BE2C (cell line): ENCODE results near the gene ANK3.

ENCODE experiments used
- DNase-seq: peaks from one replicate; pipeline ENCODE4 v3.0.0-alpha.2; 2020
- H3K27me3 ChIP-seq: fragments of 250-450 bp; sonication (Bioruptor Pico); 2 replicates; pipeline ENCODE4 v1.5.1; 2020; ENCODE audit warnings: mild to moderate bottlenecking
- H3K36me3 ChIP-seq: fragments of 250-450 bp; sonication (Bioruptor Pico); 2 replicates; pipeline ENCODE4 v1.5.1; 2020; ENCODE audit warnings: mild to moderate bottlenecking
- H3K4me1 ChIP-seq: fragments of 250-450 bp; sonication (Bioruptor Pico); 2 replicates; pipeline ENCODE4 v1.5.1; 2020
- H3K4me3 ChIP-seq: 2 replicates; pipeline ENCODE4 v1.5.1; 2011; ENCODE audit warnings: low read depth, low read length
- H3K9me3 ChIP-seq: fragments of 250-450 bp; sonication (Bioruptor Pico); 2 replicates; pipeline ENCODE4 v1.5.1; 2020
- TF ChIP-seq, protein P1 (sequence below): IDR thresholded peaks from 2 replicates; pipeline ENCODE4 v1.5.1; 2012; ENCODE audit warnings: mild to moderate bottlenecking, low read depth, low read length

The ANK3 gene

DNA sequence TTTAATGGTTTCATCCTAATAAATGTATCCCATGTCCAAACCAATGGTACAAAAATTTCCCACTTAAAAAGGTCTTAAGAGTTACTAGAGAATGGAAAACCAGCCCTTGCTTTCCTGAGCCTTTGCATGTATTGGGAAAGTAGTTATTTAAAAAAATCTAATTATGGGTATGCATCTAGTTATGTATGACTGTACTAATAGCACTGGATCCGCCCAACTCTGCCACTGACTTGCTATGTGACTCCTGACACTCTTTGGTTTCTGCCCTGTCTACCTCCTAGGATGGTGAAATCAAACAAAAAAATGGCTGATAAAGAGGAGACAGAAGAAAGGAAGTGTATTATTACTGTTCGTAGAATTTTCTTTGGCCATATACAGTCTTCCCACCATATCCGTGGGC lies 372.9 kb downstream of the ANK3 start:
- no peaks in the 10 kb centered on the region for H3K36me3 ChIP-seq
- H3K4me1 ChIP-seq = no peaks in the 10 kb centered on the region
- TF ChIP-seq, protein P1, sequence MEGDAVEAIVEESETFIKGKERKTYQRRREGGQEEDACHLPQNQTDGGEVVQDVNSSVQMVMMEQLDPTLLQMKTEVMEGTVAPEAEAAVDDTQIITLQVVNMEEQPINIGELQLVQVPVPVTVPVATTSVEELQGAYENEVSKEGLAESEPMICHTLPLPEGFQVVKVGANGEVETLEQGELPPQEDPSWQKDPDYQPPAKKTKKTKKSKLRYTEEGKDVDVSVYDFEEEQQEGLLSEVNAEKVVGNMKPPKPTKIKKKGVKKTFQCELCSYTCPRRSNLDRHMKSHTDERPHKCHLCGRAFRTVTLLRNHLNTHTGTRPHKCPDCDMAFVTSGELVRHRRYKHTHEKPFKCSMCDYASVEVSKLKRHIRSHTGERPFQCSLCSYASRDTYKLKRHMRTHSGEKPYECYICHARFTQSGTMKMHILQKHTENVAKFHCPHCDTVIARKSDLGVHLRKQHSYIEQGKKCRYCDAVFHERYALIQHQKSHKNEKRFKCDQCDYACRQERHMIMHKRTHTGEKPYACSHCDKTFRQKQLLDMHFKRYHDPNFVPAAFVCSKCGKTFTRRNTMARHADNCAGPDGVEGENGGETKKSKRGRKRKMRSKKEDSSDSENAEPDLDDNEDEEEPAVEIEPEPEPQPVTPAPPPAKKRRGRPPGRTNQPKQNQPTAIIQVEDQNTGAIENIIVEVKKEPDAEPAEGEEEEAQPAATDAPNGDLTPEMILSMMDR = no peak
- no peaks in the 10 kb centered on the region for H3K9me3 ChIP-seq
- DNase-seq = no peak
- no peak overlapping the region for H3K4me3 ChIP-seq
- H3K27me3 ChIP-seq = no peaks in the 10 kb centered on the region

- no peaks in the 10 kb centered on the region for H3K36me3 ChIP-seq
- H3K4me3 ChIP-seq = no peak overlapping the region
- no peaks in the 10 kb centered on the region for H3K4me1 ChIP-seq
- no peak for DNase-seq
- H3K27me3 ChIP-seq = no peaks in the 10 kb centered on the region
- TF ChIP-seq, protein P1 = no peak
- H3K9me3 ChIP-seq = no peaks in the 10 kb centered on the region
Observed at GRCh38 chr10:60009710-60010383, 379.8 kb downstream of the ANK3 start.

DNA sequence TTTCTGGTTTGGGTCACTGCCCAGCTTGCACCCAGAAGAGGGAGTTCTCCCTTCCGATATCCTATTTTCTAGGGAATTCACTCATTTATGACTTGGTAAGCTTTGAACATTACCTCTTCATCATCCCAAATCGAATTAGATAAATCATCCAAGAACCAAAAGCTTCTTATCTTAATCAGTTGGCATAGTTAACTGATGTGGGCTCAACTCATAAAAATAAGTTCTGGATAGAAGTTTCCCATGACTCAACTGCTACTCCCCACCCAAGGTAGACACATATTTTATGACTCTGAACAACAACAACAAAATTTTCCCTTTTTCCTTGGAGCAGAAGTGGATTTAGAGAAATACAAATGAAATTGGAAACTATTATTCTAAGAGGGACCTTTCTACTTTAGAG lies 380.4 kb downstream of the ANK3 start:
- TF ChIP-seq, protein P1 = no peak
- no peaks in the 10 kb centered on the region for H3K36me3 ChIP-seq
- DNase-seq = no peak
- H3K27me3 ChIP-seq = no peaks in the 10 kb centered on the region
- H3K4me3 ChIP-seq = no peak overlapping the region
- H3K4me1 ChIP-seq = no peaks in the 10 kb centered on the region
- H3K9me3 ChIP-seq = no peaks in the 10 kb centered on the region

GRCh38 chr10:60008816-60009215 lies 380.9 kb downstream of the ANK3 start:
- Histone ChIP-seq H3K4me3 (no peak overlapping the region), H3K4me1 (no peaks in the 10 kb centered on the region), H3K27me3 (no peaks in the 10 kb centered on the region), H3K9me3 (no peaks in the 10 kb centered on the region), H3K36me3 (no peaks in the 10 kb centered on the region)
- no peak for DNase-seq
- TF ChIP-seq, protein P1 = no peak

DNA sequence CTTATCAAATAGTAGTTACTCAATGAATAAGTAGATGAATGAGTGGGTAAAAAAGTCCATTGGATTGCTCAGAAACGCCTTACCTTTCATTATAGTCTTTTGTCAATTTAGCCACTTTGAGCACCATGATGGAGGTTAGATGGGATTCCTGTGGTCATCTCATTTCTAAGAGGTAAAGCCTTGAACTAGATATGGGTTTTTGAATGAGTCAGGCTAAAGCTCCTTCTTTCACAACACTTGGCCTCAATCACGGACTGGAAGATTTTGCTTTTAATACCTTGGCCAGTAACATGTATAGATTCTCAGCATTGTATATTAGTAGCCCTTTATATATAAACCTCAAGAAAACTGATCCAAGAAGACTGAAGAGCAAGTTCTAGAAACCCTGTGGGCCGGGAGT lies 383.6 kb downstream of the ANK3 start:
- no peak overlapping the region for H3K4me3 ChIP-seq
- no peaks in the 10 kb centered on the region for H3K27me3 ChIP-seq
- H3K4me1 ChIP-seq = no peaks in the 10 kb centered on the region
- H3K36me3 ChIP-seq = no peaks in the 10 kb centered on the region
- DNase-seq = no peak
- TF ChIP-seq, protein P1 = no peak
- no peaks in the 10 kb centered on the region for H3K9me3 ChIP-seq

GRCh38 chr10:60003651-60004523 lies 385.8 kb downstream of the ANK3 start:
- no peak overlapping the region for H3K4me3 ChIP-seq
- no peaks in the 10 kb centered on the region for H3K4me1 ChIP-seq
- no peaks in the 10 kb centered on the region for H3K9me3 ChIP-seq
- no peaks in the 10 kb centered on the region for H3K36me3 ChIP-seq
- no peaks in the 10 kb centered on the region for H3K27me3 ChIP-seq
- TF ChIP-seq, protein P1 = no peak
- DNase-seq = no peak
